SHP77 (cell line): ENCODE data around the gene CALHM3.
"Not testable (repeated sequence)": the region's sequence is repeated elsewhere in the genome, so short reads cannot be mapped to it uniquely, and the experiment has no call there.

Experiments used
- DNase-seq, 2 experiments: peaks; one replicate each; lab custom pipeline; 2025; lab: John Stamatoyannopoulos, UW

Gene CALHM3

GRCh38 chr10:103479135-103479534 is at the start of gene CALHM3:
CALHM3 (minus strand) TSS chr10:103479240; CDS start chr10:103479032, 208 bp downstream.
- DNase-seq: no peak

GRCh38 chr10:103528549-103528948 is 49.5 kb upstream of the CALHM3 start:
- DNase-seq: no peak

- not testable (repeated sequence) for DNase-seq
These were observed 48.4 kb upstream of the CALHM3 start for GRCh38 chr10:103527476-103527875.

GRCh38 chr10:103525901-103526300 is 46.9 kb upstream of the CALHM3 start:
- DNase-seq: no peak

- DNase-seq: no peak
These were observed 44.6 kb upstream of the CALHM3 start for GRCh38 chr10:103523683-103524082.

- not testable (repeated sequence) for DNase-seq
These were observed 43.0 kb upstream of the CALHM3 start for GRCh38 chr10:103522006-103522405.

GRCh38 chr10:103519798-103520197 is 40.8 kb upstream of the CALHM3 start:
- DNase-seq: no peak

- DNase-seq: no peak
These were observed 38.4 kb upstream of the CALHM3 start for GRCh38 chr10:103517234-103518085.

- no peak for DNase-seq
These were observed 35.2 kb upstream of the CALHM3 start for GRCh38 chr10:103514244-103514643.

- DNase-seq: no peak
These were observed 34.5 kb upstream of the CALHM3 start for GRCh38 chr10:103513380-103514060.

- DNase-seq: no peak
These were observed 33.7 kb upstream of the CALHM3 start for GRCh38 chr10:103512591-103513379.

GRCh38 chr10:103512166-103512565 is 33.1 kb upstream of the CALHM3 start:
- no peak for DNase-seq

GRCh38 chr10:103510791-103511752 is 32.0 kb upstream of the CALHM3 start:
- DNase-seq: no peak

- no peak for DNase-seq
These were observed 31.1 kb upstream of the CALHM3 start for GRCh38 chr10:103510046-103510685.

GRCh38 chr10:103507235-103508191 is 28.5 kb upstream of the CALHM3 start:
- DNase-seq: peak in 1 of 2 experiments; percentile 47

GRCh38 chr10:103506061-103506460 is 27.0 kb upstream of the CALHM3 start:
- no peak for DNase-seq

GRCh38 chr10:103504181-103504783 is 25.2 kb upstream of the CALHM3 start:
- no peak for DNase-seq

- not testable (repeated sequence) for DNase-seq
These were observed 24.7 kb upstream of the CALHM3 start for GRCh38 chr10:103503777-103504176.
